ENCODE data around the gene DNAJC7.
A peak's percentile ranks its signal among the peaks of the same experiment; 100 is the strongest.
"Not testable (repeated sequence)": the region's sequence is repeated elsewhere in the genome, so short reads cannot be mapped to it uniquely, and the experiment has no call there.

Gene DNAJC7

GRCh38 chr17:41948762-41949460 is 68.3 kb downstream of the DNAJC7 start:
- DNase-seq: no peak

DNA sequence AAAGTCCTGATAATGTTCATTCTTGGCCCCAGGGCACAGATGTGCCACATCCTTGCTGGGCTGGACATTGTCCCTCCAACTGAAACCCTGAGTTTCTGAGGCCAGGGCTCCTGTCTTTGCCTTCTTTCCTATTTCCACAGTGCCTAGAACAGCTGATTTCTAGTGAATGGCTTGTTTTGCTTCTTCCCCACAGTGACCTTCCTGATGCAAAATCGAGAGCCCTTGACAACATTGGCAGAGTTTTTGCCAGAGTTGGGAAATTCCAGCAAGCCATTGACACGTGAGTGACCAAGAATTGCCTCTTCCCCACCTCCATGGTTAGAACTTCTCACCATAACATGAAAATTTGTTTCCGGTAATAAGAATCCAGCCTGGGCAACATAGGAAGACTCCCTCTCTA is 72.3 kb downstream of the DNAJC7 start:
- no peak for DNase-seq

- no peak for DNase-seq
Observed at GRCh38 chr17:41943492-41943891, 73.7 kb downstream of the DNAJC7 start.

GRCh38 chr17:41942626-41943373 is 74.4 kb downstream of the DNAJC7 start:
- no peak for DNase-seq

- no peak for DNase-seq
Observed at GRCh38 chr17:41941168-41941567, 76.1 kb downstream of the DNAJC7 start.

DNA sequence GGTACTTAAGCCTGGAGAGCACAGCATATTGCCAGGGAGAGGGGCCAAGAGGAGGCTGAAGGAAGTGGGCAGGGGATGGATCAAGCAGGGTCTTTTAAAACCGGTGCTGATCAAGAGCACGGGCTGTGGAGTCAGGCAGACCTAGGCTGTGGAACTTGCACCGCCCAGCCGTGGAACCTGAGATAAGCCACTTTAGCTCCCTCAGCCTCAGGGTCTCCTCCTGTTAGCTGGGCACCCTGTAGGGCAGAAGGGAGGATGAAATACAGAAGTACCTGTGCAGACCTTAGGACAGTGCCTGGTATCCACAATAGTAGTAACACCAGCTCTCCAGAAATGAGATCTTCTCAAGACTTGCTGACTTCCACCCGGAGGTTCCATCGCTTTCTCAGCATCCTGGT is 77.5 kb downstream of the DNAJC7 start:
- DNase-seq: no peak

DNA sequence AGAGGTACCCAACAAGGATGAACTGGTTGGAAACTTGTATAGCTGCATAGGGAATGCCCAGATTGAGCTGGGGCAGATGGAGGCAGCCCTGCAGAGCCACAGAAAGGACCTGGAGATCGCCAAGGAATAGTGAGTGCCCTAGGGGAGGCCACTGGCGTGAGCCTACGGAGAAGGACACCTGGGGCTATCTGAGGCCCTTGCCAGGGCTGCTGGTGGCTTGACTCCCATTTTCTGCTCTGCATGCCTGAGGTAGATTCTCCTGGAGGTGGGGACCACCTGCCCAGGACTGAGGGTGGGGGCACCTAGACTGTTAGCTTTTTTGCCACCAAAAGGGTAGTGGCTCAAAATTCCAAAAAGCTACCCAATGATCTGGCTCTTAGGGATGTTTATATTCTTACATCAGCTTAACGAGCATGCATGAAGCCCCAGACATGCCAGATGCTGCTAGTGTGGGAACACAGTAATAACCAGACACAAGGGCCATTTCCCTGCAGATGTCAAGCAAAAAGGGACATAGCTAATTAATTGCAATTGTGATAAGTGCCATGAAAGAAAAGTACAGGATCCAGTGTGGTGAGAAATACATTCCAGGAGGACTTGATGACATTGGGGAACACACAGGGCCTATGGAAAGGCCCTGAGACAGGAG is 78.1 kb downstream of the DNAJC7 start:
- DNase-seq: peak; percentile 72

- DNase-seq: no peak
Observed at GRCh38 chr17:41937970-41938954, 79.0 kb downstream of the DNAJC7 start.

- no peak for DNase-seq
Observed at GRCh38 chr17:41935641-41936040, 81.6 kb downstream of the DNAJC7 start.

DNA sequence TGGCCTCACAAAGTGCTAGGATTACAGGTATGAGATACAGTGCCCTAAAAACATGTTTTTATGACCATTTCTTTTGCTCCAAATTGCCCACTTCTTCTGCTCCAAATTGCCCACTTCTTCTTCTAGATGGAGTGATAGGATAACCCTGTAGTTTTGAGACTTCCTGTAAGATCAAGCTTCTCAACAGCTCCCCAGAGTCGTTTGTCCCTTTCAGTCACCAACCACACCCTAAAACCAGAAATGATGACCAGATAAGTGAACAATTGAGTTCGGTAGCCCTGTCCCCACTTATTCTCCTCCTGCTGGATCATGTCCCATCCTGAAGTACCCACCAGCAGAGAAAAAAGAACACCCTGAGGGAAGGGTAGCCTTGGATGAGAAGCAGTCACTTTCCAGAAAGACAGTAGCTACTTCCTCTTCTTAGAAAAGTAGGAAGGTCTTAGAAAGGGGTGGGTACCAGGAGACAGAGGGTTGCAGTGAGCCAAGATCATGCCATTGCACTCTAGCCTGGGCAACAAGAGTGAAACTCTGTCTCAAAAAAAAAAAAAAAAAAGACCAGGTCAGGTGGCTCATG is 84.3 kb downstream of the DNAJC7 start:
- no peak for DNase-seq

DNA sequence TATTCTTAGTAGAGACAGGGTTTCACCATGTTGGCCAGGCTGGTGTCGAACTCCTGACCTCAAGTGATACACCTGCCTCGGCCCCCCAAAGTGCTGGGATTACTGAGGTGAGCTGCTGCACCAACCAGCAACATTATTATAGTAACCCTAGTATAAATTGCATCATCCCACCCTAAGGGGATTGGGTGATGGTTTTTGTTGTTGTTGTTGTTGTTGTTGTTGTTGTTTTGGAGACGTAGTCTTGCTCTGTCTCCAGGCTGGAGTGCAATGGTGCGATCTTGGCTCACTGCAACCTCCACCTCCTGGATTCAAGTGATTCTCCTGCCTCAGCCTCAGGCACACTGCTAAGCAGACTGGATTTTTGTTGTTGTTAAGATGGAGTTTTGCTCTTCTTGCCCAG is 85.5 kb downstream of the DNAJC7 start:
- DNase-seq: not testable (repeated sequence)

DNA sequence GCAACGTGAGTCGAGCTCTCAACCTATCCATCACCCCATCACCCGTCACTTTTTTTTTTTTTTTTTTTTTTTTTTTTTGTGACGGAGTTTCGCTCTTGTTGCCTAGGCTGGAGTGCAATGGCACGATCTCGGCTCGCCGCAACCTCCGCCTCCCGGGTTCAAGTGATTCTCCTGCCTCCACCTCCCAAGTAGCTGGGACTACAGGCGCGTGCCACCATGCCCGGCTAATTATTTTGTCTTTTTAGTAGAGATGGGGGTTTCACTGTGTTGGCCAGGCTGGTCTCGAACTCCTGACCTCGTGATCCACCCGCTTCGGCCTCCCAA is 86.4 kb downstream of the DNAJC7 start:
- not testable (repeated sequence) for DNase-seq

- DNase-seq: peak; percentile 92
Observed at GRCh38 chr17:41930009-41930832, 87.0 kb downstream of the DNAJC7 start, which contains the start of gene ODAD4. Gene ODAD4 (plus strand): TSS chr17:41930617. CDS start chr17:41930724, 107 bp downstream.

- DNase-seq: no peak
Observed at GRCh38 chr17:41928693-41929251, 88.5 kb downstream of the DNAJC7 start.
